ENCODE results near the gene DNAJB2. TPM values are rescaled to one million over a fixed set of nuclear protein-coding genes. Genes with fewer than 3 reads are reported as not detected.

Gene DNAJB2
- total RNA-seq, result 36.3 and 50.0 TPM in 2 replicates

GRCh38 chr2:219279151-219279915, at the start of gene DNAJB2:
TSS of gene DNAJB2 (plus strand) at chr2:219279366. CDS start at chr2:219279834, 468 bp downstream.

DNA sequence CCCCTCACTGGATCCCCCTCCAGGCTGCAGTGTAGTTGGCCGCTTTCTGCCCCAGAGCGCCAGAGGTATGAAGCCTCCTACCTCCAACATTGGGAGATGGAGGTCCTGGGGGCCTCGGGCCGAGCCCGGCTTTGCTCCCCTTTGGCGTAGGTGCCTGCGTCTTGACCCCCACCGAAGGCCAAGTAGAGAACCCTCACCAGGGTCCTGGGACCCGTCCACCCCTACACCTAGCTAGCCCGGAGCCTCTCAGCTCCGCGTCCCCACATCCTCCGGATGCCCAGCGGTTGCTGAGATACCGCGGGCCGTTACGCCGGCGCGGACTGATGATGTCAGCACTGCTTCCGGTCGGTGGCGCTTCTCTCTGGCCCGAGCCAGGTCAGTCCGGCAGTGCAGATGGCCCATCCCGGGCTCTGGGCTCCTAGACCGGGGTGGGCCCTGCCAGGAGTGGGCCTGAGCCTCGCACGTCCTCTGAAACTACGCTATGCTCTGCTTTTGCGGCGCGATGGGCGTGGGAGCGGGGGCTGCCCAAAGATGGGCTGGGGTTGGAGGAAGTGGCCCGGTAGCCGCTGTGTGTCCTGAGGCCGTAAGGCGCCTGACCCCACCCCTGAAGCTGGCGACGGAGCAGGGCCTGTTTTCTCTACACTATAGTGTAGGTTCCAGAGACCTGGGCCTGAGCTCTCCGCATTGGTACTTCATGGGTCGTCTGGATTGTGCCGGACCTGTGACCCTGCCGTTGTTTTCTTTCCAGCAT, 33.8 kb upstream of the DNAJB2 start, which contains the start of the genes GLB1L and STK16:
Gene GLB1L (minus strand): TSS at position 297 of the 751 bp plus-strand sequence. CDS start 1,871 bp downstream, outside the sequence.
Gene STK16 (plus strand): TSS at position 332 of the 751 bp plus-strand sequence. CDS start 521 bp downstream, outside the sequence.

DNA sequence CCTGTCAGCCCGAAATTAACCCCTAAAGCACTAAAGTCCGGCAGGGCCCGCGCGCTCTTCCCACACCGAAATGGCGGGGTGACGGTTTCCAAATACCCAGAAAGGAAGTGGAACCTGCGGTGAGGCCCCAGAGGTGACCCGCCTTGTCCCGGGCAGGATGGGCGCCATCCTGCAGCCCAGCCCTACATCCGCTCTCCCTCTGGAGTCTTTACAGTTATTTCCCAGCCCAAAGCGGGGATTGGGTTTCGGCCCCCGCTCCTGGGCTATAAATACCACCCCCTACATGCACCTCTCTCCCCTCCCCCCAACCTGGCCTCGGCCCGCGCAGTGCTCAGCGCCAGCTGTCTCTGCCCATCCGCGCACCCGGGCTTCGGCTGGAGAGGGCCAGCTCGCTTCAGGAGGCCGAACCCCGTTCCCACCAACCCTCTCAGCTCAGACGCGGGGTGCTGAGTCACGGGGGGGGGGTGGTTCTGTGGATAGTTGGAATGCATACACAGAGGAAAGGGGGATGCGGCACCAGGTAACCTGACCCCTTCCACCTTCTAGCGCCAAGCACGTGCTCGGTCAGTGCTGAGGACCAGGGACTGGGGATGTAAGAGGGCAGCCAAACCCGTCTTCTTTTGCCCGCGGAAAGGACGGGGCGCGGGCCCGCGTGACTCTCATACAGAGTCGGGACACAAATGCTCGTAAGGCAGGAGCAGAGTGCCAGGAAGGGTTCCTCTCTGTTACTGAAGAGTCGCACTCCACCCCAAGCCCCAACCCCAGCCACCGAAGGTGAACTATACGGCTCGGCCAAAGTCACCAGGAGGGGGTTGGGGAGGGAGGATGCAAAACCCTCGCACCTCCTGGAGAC, 26.0 kb upstream of the DNAJB2 start, which contains the start of gene TUBA4B:
Gene TUBA4B (plus strand): TSS at position 344 of the 853 bp plus-strand sequence. CDS start 165 bp downstream, at position 509.

GRCh38 chr2:219253753-219254589, 25.2 kb upstream of the DNAJB2 start, which contains the start of gene TUBA4A:
TSS of gene TUBA4A (minus strand) at chr2:219253918. CDS start at chr2:219253858, 60 bp downstream.

GRCh38 chr2:219309278-219309677, 30.1 kb downstream of the DNAJB2 start, which contains the start of gene PTPRN:
TSS of gene PTPRN (minus strand) at chr2:219309401. CDS start at chr2:219309332, 69 bp downstream.

DNA sequence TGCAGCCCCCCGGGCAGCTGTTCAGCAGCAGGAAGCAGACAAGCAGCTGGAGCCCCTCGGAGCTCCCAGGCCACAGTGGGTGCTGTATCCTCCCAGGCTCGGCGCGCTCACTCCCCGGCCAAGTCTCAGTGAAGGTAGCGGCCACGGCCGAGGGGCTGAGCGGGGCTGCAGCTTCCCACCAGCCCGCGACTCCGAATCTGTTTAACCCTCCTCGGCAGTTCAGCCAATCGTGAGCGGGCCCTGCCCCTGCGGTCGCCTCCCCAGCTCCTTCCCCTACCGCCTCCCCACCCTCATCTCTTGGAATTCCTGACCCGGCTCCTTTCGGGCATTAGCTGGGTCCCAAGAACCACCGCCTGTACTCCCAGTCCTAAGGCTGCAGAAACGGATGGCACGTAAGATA, 53.4 kb downstream of the DNAJB2 start, which contains the start of gene RESP18:
Gene RESP18 (minus strand): TSS at position 203 of the 400 bp plus-strand sequence.

Small RNA genes lying within 50 kb of the gene (small RNA-seq; reads per million reads assigned to genes)
- gene MIR153-1, result not detected

Other genes starting within 250 kb of the DNAJB2 start
- 0.22 TPM in 1 of 2 replicates, not detected in the other for gene CFAP65, start 237.8 kb upstream of the DNAJB2 start, total RNA-seq
- not detected in 2 replicates for gene IHH, start 218.4 kb upstream of the DNAJB2 start, total RNA-seq
- 19.9 and 27.6 TPM in 2 replicates for gene NHEJ1, start 118.6 kb upstream of the DNAJB2 start, total RNA-seq
- 1.8 and 2.2 TPM in 2 replicates for gene SLC23A3, start 109.3 kb upstream of the DNAJB2 start, total RNA-seq
- 25.9 and 28.0 TPM in 2 replicates for gene CNPPD1, start 102.4 kb upstream of the DNAJB2 start, total RNA-seq
- 86.2 and 87.0 TPM in 2 replicates for gene RETREG2, start 101.1 kb upstream of the DNAJB2 start, total RNA-seq
- gene ZFAND2B, start 72.6 kb upstream of the DNAJB2 start, total RNA-seq, result 16.4 and 22.6 TPM in 2 replicates
- gene ABCB6, start 60.4 kb upstream of the DNAJB2 start, total RNA-seq, result 26.7 and 26.9 TPM in 2 replicates
- 55.7 and 58.9 TPM in 2 replicates for gene ATG9A, start 49.7 kb upstream of the DNAJB2 start, total RNA-seq
- 21.5 and 31.2 TPM in 2 replicates for gene ANKZF1, start 49.6 kb upstream of the DNAJB2 start, total RNA-seq
- 16.5 and 34.4 TPM in 2 replicates for gene GLB1L, start 33.9 kb upstream of the DNAJB2 start, total RNA-seq
- 33.7 and 52.9 TPM in 2 replicates for gene STK16, start 33.9 kb upstream of the DNAJB2 start, total RNA-seq
- not detected in 2 replicates for gene TUBA4B, start 26.1 kb upstream of the DNAJB2 start, total RNA-seq
- gene TUBA4A, start 25.4 kb upstream of the DNAJB2 start, total RNA-seq, result 26.5 and 28.6 TPM in 2 replicates
- gene PTPRN, start 30.0 kb downstream of the DNAJB2 start, total RNA-seq, result 0.13 and 0.43 TPM in 2 replicates
- not detected in 2 replicates for gene RESP18, start 53.4 kb downstream of the DNAJB2 start, total RNA-seq
- 43.6 and 52.8 TPM in 2 replicates for gene DNPEP, start 108.5 kb downstream of the DNAJB2 start, total RNA-seq
- gene DES, start 139.0 kb downstream of the DNAJB2 start, total RNA-seq, result 0.76 and 1.6 TPM in 2 replicates
- 18.6 and 28.7 TPM in 2 replicates for gene SPEG, start 155.5 kb downstream of the DNAJB2 start, total RNA-seq
- gene GMPPA, start 219.5 kb downstream of the DNAJB2 start, total RNA-seq, result 44.3 and 46.0 TPM in 2 replicates
- gene ASIC4, start 235.1 kb downstream of the DNAJB2 start, total RNA-seq, result under 0.01 TPM in 1 of 2 replicates, not detected in the other